Fibroblast of villous mesenchyme (primary cell): ENCODE results near the gene ATXN3L. TPM values are rescaled to one million over a fixed set of nuclear protein-coding genes. Genes with fewer than 3 reads are reported as not detected.
"Not testable (repeated sequence)": the region's sequence is repeated elsewhere in the genome, so short reads cannot be mapped to it uniquely, and the experiment has no call there.

Experiments used
- DNase-seq: peaks from one replicate; pipeline ENCODE4 v3.0.0-alpha.2; 2010; ENCODE audit warnings: low read depth
- H3K4me3 ChIP-seq: 2 replicates; pipeline ENCODE4 v1.5.1; 2011; ENCODE audit warnings: low read depth, mild to moderate bottlenecking, low read length
- CTCF ChIP-seq: IDR thresholded peaks from 2 replicates; pipeline ENCODE4 v1.5.1; 2012; ENCODE audit warnings: low read depth, mild to moderate bottlenecking, low read length; ENCODE audit not compliant: insufficient read depth
- total RNA-seq: library from RNA; depleted of rRNA; stranded (reverse); fragments of >200 nt; gene quantifications from 2 replicates; pipeline ENCODE4 v1.2.3, GENCODE V29; 2012

ATXN3L gene
- total RNA-seq, 1 donor = not detected

- no peak for TF ChIP-seq CTCF
- H3K4me3 ChIP-seq = no peak overlapping the region
- DNase-seq = no peak
Measured at GRCh38 chrX:13311560-13311959, 8.3 kb downstream of the ATXN3L start.

- no peak overlapping the region for H3K4me3 ChIP-seq
- no peak for TF ChIP-seq CTCF
- DNase-seq = no peak
Measured at GRCh38 chrX:13309631-13310030, 10.2 kb downstream of the ATXN3L start.

GRCh38 chrX:13307041-13307440 is 12.8 kb downstream of the ATXN3L start:
- no peak overlapping the region for H3K4me3 ChIP-seq
- TF ChIP-seq CTCF = no peak
- DNase-seq = peak; percentile 51

GRCh38 chrX:13305108-13305507 is 14.7 kb downstream of the ATXN3L start:
- DNase-seq = no peak
- TF ChIP-seq CTCF = no peak
- no peak overlapping the region for H3K4me3 ChIP-seq

- TF ChIP-seq CTCF = no peak
- no peak overlapping the region for H3K4me3 ChIP-seq
- DNase-seq = no peak
Measured at GRCh38 chrX:13304052-13304451, 15.8 kb downstream of the ATXN3L start.

- H3K4me3 ChIP-seq, DNase-seq: not testable (repeated sequence)
Measured at GRCh38 chrX:13303248-13303647, 16.6 kb downstream of the ATXN3L start.

GRCh38 chrX:13298836-13299235 is 21.0 kb downstream of the ATXN3L start:
- no peak for DNase-seq
- H3K4me3 ChIP-seq = no peak overlapping the region
- no peak for TF ChIP-seq CTCF
